Mucosa of gallbladder (tissue), 1 donor: ENCODE results near the gene CACNG5. TPM values are rescaled to one million over a fixed set of nuclear protein-coding genes. Genes with fewer than 3 reads are reported as not detected.

Experiments used
- total RNA-seq: library from RNA; stranded (reverse); gene quantifications from one replicate; pipeline ENCODE4 v1.2.1, GENCODE V29; 2021
- donor health status: DM: no; HTN: no; CAD: no.

CACNG5 gene
- total RNA-seq, 1 donor from 2014 or later, result not detected

Other genes starting within 250 kb of the CACNG5 start
- gene CACNG4, start 129.6 kb downstream of the CACNG5 start, total RNA-seq, result not detected
- gene CACNG1, start 209.4 kb downstream of the CACNG5 start, total RNA-seq, result not detected